HT1080 (cell line): ENCODE data around the gene TNFSF18. TPM values are rescaled to one million over a fixed set of nuclear protein-coding genes. Genes with fewer than 3 reads are reported as not detected.

Experiments
- DNase-seq: peaks from one replicate; pipeline ENCODE4 v3.0.0-alpha.2; 2015; ENCODE audit warnings: low read depth
- total RNA-seq: library from RNA; depleted of rRNA; stranded (reverse); fragments of >200 nt; shearing (Covaris generic); gene quantifications from 2 replicates; pipeline ENCODE4 v1.2.3, GENCODE V29; 2014

TNFSF18 gene
- total RNA-seq, 1 experiment from 2014 or later = not detected

DNA sequence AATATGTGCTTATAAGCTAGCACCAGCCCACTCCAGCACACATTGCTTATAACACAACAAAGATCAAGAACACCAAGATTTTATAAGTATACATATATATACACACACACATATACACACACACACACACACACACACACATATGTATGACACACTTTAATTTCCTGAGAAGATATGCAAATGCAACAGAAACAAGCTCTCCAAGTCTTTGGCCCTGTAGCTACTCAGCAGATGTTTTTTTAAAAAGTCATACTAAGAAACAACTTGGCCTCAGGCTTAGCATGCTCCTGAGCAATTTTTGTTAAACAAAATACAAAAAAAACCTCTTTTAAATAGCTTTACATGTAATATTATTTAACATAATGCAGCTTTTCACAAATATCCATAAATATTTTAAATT is 11.1 kb downstream of the TNFSF18 start:
- no peak for DNase-seq

GRCh38 chr1:173038875-173039554 is 11.7 kb downstream of the TNFSF18 start:
- no peak for DNase-seq

DNA sequence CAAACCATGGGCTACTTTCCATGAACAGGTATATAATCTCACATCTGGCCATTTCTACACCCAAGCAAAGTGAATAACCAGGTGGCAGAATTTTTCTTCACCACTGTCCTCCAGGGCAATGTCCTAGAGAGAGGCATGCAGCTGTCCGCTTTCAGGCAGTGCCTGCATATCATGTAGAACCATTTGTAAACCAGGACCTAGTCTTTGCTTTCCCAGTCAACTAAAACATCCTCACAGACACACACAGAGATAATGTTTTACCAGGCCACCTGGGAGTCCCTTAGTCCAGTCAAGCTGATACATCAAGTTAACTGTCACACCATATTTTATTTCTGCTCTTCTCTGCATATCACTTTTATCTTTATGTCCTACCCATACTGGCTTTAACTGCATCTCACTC is 26.2 kb downstream of the TNFSF18 start:
- DNase-seq = no peak

DNA sequence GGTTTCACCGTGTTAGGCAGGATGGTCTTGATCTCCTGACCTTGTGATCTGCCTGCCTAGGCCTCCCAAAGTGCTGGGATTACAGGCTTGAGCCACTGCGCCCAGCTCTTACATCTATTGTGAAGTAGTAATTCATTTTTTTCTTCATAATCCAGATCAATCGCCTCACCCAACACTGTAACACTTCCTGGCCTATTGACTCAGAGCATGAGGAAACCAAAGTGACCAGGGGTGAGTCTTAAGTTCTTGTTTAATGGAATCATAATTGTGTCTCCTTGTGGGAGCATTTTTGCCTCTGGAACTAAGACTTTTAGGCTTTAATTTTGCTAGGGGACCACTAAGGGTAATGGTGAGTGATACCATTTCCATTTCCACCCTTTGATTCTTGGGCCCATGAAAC is 27.4 kb downstream of the TNFSF18 start:
- peak; percentile 15 for DNase-seq

- no peak for DNase-seq
These were observed 30.5 kb downstream of the TNFSF18 start for GRCh38 chr1:173020138-173020750.

DNA sequence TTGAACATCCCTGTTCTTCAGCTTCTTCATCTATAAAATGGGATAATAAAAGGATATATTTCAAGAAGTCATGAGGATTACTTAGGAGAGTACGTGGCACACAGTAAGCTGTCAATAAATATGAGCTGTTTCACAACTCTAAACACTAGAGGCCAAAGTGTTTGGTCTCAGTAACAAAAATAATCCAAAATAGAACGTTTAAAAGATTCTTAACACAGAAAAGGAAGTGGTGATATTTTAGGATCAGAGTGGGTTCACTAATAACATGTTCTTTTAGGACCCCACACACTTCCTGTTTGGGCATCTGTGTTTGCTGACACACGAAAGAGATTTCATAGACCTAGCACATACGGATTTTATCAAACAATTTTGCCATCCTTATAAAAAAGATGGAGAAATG is 32.9 kb downstream of the TNFSF18 start:
- DNase-seq = no peak

DNA sequence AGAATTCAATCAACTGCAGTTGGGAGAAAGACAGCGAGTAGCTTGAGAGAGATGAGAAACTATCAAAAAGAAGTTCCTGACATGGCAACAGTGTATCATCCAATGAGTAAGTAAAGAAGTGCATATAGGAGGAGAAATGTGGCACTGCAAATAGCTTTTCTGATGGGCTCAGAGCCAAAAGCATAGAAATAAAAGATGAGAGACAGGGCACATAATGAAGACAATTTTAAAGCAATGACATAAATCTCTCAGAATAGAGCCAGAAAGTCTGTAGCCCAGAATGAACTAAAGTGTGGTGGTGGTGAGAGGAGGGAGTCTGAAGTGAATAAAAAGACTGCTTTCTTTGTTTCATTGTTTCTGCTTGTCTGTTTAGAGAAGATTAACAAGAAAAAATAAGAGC is 34.3 kb downstream of the TNFSF18 start:
- no peak for DNase-seq

GRCh38 chr1:173015629-173016028 is 35.1 kb downstream of the TNFSF18 start:
- no peak for DNase-seq

DNA sequence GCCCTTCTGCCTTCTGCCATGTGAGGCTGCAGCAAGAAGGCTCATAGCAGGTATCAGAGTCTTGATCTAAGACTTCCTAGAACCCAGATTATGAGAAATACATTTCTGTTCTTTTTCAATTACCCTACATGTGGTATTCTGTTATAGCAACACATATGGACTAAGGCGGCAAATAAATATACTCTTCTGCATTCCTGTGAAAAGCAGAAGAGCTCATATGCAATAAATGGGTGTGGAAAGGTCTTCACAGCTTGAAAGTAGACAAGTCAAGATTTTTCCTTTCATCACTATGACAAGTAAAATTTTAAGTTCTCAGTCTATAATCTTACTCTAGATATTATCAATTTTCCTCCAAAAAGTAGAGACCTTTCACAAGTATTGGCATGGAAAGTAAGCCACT is 36.6 kb downstream of the TNFSF18 start:
- no peak for DNase-seq

DNA sequence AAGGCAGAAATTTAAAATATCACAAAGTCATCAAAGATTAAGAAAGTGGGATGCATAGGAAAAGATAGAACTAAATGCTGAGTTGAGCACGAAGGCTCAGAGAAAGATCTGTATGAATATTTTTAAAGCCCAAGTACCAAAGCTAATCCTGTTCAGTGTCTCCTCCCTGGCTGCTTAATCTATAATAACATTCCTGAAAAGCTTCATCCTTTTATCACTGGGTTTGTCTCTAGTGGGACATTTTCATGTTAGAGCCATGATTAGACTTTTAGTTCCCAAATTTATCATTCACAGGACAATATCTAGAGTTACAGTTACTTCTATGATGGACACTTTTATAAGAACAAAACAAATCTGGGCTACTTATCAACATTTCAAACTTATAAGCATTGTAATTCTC is 38.6 kb downstream of the TNFSF18 start:
- no peak for DNase-seq

GRCh38 chr1:173009597-173009996 is 41.1 kb downstream of the TNFSF18 start:
- DNase-seq = no peak

DNA sequence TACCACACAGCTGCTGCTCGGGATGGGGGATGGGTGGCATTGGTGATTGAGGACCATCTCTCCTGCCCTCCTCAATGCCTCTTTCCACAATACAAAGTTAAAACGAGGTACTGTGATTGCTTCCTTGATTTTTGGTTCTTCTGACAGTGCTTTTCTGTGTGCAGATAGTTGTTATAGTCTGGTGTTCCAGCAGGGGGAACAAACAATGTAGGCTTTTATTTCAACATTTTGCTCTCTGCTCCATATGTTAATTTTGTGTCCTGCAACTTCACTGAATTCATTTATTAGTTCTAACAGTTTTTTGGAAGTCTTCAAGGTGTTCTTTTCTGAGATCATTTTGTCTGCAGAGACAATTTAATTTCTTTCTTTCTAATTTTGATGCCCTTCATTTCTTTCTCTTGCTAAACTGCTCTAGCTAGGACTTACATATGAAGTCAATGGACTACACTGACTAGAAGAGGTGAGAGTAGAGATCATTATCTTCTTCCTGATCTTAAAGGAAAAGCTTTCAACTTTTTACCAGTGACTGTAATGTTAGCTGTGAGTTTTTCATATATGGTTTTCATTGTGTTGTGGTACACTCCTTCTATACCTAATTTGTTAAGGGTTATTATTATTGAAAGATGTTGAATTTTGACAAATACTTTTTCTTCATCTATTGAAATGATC is 45.4 kb downstream of the TNFSF18 start:
- DNase-seq = no peak

GRCh38 chr1:173002891-173003838 is 47.6 kb downstream of the TNFSF18 start:
- peak; percentile 81 for DNase-seq

DNA sequence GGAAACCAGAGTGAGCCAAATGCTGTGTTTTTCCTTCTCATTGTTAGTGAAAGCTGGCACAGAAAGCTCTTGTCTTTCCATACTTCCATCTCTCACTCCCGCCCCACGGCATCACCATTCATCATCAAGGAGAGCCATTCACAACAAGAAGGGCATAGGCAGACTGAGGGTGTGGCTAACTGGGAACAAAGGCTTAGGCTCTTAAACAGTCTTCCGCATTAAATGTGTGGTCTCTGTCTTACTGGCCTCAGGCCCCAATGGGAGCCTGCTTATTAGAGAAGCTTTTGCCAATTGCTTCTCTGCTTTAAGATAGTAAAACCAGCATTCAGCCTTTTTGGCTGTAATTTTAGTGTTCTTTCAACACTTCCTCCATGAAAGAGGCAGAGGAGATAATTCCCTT is 51.4 kb downstream of the TNFSF18 start:
- DNase-seq = no peak

- DNase-seq = peak; percentile 55
These were observed 52.8 kb downstream of the TNFSF18 start for GRCh38 chr1:172997941-172998361.

DNA sequence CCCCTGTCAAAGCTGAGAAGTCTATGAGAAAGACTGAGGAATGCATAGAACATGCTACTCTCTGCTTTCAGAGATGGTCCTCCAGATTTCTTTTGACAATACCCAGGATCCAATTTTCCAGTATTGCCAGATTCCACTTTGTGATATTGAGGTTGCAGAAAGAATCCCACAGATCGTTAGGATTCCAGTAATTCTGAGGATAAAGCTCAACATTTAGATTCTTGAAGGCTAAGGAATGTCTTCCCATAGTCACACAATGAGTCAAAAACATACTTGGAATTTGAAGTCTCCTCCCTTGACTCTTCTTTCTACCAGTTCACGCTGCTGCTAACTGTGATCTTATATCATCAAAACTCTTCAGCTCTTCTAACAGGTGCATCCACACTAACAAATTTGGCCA is 57.1 kb downstream of the TNFSF18 start:
- DNase-seq = peak; percentile 13

GRCh38 chr1:172991674-172992400 is 58.9 kb downstream of the TNFSF18 start:
- DNase-seq = no peak

DNA sequence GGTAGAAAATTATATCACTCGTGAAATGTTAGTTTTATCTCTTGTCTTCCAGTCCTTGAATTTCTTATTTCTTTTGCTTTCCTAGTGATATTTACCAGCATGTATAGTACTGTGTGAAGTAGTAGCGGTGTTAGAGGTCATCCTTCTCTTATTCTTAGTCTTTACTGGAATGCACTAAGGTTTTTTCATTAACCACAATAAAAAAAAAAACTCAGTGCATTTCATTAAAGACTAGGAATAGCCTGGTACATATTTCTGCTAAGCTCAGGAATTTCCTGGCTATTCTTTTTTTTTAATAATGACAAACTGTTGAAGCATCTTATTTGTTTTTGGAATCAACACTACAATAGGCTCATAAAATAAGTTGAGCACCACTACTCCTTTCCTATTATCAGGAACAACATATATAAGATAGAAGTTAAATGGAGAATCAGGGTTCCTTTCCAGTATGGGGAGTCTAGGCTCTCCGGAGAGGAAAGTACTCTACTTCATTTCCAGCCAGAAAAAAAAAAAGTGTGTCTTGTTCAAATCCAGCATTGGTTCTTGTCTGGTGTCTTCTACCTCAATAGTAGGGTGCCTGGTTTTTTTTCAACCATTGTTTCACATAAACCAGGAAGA is 60.0 kb downstream of the TNFSF18 start:
- DNase-seq = peak; percentile 39
